SK-N-SH (cell line): Measurements from ENCODE around the gene KCNC3. TPM values are rescaled to one million over a fixed set of nuclear protein-coding genes. Genes with fewer than 3 reads are reported as not detected.

ENCODE experiments used
- CTCF ChIA-PET: fragments of 300-600, 350-600 bp; formaldehyde crosslinking; extraction: SDS; loops from one replicate; lab custom pipeline; 2021; lab: Yijun Ruan, JAX
- POLR2A ChIA-PET: fragments of 350-600 bp; sonication (Branson Sonifier 250); formaldehyde crosslinking; extraction: SDS; loops from one replicate; lab custom pipeline; 2020; ENCODE audit warnings: antibody characterized with exemption, inconsistent platforms; lab: Yijun Ruan, JAX
- DNase-seq: peaks from one replicate; pipeline ENCODE4 v3.0.0; 2012
- H2AFZ ChIP-seq: fragments of 200-600 bp; sonication (generic); 2 replicates; pipeline ENCODE4 v1.8.1; 2016; ENCODE audit warnings: antibody characterized with exemption, mild to moderate bottlenecking, low read depth
- H3F3A ChIP-seq: fragments of 200-600 bp; sonication (generic); replicated peaks from 2 replicates; pipeline ENCODE3; 2016; ENCODE audit warnings: antibody characterized with exemption, mild to moderate bottlenecking; ENCODE audit not compliant: insufficient read depth
- H3K27ac ChIP-seq, 2 experiments: fragments of 200-500 bp in 1 of 2; fragments of 200-600 bp in 1 of 2; sonication (Bioruptor generic) in 1 of 2; sonication (generic), shearing (Covaris generic) in 1 of 2; 2 replicates each; pipeline versions ENCODE4 v1.5.1 to v1.6.1; 2014 to 2016; ENCODE audit warnings: low read depth in 2 of 2, inconsistent platforms in 1 of 2, low read length in 1 of 2, mild to moderate bottlenecking in 1 of 2, mixed read lengths in 1 of 2
- H3K27me3 ChIP-seq: fragments of 200-600 bp; sonication (generic), shearing (Covaris generic); 2 replicates; pipeline ENCODE4 v1.6.1; 2016; ENCODE audit warnings: mixed run types; ENCODE audit not compliant: insufficient read depth
- H3K36me3 ChIP-seq, 2 experiments: fragments of 200-500 bp in 1 of 2; fragments of 200-600 bp in 1 of 2; sonication (Bioruptor generic) in 1 of 2; sonication (generic) in 1 of 2; replicated peaks in 1 of 2; 2 replicates each; pipeline versions ENCODE3 to v1.5.1; 2014 to 2016; ENCODE audit warnings: low read length in 1 of 2, mild to moderate bottlenecking in 1 of 2; ENCODE audit not compliant: insufficient read depth in 2 of 2, control insufficient read depth in 1 of 2
- H3K4me1 ChIP-seq, 2 experiments: fragments of 200-500 bp in 1 of 2; fragments of 200-600 bp in 1 of 2; sonication (Bioruptor generic) in 1 of 2; sonication (generic), shearing (Covaris generic) in 1 of 2; 2 replicates each; pipeline versions ENCODE4 v1.5.1 to v1.6.1; 2014 to 2016; ENCODE audit warnings: low read depth in 1 of 2, low read length in 1 of 2, mixed run types in 1 of 2; ENCODE audit not compliant: insufficient read depth in 2 of 2, control insufficient read depth in 1 of 2
- H3K4me2 ChIP-seq: fragments of 200-600 bp; sonication (generic), shearing (Covaris generic); 2 replicates; pipeline ENCODE4 v1.6.1; 2017; ENCODE audit warnings: mixed run types
- H3K4me3 ChIP-seq, 2 experiments: fragments of 200-500 bp in 1 of 2; fragments of 200-600 bp in 1 of 2; sonication (Bioruptor generic) in 1 of 2; sonication (generic), shearing (Covaris generic) in 1 of 2; 2 replicates each; pipeline versions ENCODE4 v1.5.1 to v1.8.1; 2014 to 2016; ENCODE audit warnings: low read depth in 2 of 2, inconsistent platforms in 1 of 2, low read length in 1 of 2, mild to moderate bottlenecking in 1 of 2, mixed read lengths in 1 of 2, moderate library complexity in 1 of 2
- H3K79me2 ChIP-seq: fragments of 200-600 bp; sonication (generic); 2 replicates; pipeline ENCODE4 v1.8.1; 2017; ENCODE audit warnings: mild to moderate bottlenecking; ENCODE audit not compliant: insufficient read depth
- H3K9ac ChIP-seq: fragments of 200-600 bp; sonication (generic); 2 replicates; pipeline ENCODE4 v1.6.1; 2017; ENCODE audit warnings: mixed run types
- H3K9me2 ChIP-seq: fragments of 200-600 bp; sonication (generic); 2 replicates; pipeline ENCODE4 v1.6.1; 2017; ENCODE audit warnings: mixed run types
- H3K9me3 ChIP-seq: fragments of 200-600 bp; sonication (generic); 2 replicates; pipeline ENCODE4 v1.6.1; 2017; ENCODE audit warnings: mixed run types, mild to moderate bottlenecking, moderate library complexity
- H4K20me1 ChIP-seq: fragments of 200-600 bp; sonication (generic); 2 replicates; pipeline ENCODE4 v1.6.1; 2017; ENCODE audit warnings: mild to moderate bottlenecking, mixed run types; ENCODE audit not compliant: insufficient read depth
- CHD2 ChIP-seq: fragments of 150-350 bp; IDR thresholded peaks from 2 replicates; pipeline ENCODE4 v1.6.1; 2018; ENCODE audit warnings: low read length; ENCODE audit not compliant: partially characterized antibody
- ELF1 ChIP-seq: IDR thresholded peaks from 2 replicates; pipeline ENCODE4 v1.4.0; 2012
- EP300 ChIP-seq, 2 experiments: IDR thresholded peaks; 2 replicates each; pipeline versions ENCODE4 v1.4.0 to v1.6.1; 2012; ENCODE audit warnings: borderline replicate concordance in 1 of 2, low read depth in 1 of 2, low read length in 1 of 2
- EZH2phosphoT487 ChIP-seq: fragments of 200-600 bp; sonication (generic); IDR thresholded peaks from 2 replicates; pipeline ENCODE4 v1.6.1; 2017; ENCODE audit warnings: low read depth, mixed run types, mild to moderate bottlenecking, antibody characterized with exemption, moderate library complexity, borderline replicate concordance
- FOXJ3 ChIP-seq: sonication (generic); formaldehyde crosslinking; IDR thresholded peaks from 2 replicates; pipeline ENCODE4 v1.5.1; 2020; ENCODE audit warnings: mild to moderate bottlenecking, missing genetic modification reagents
- FOXM1 ChIP-seq: IDR thresholded peaks from 2 replicates; pipeline ENCODE4 v1.4.0; 2012; ENCODE audit warnings: low read depth, mild to moderate bottlenecking
- GATA2 ChIP-seq: sonication (generic); formaldehyde crosslinking; IDR thresholded peaks from 2 replicates; pipeline ENCODE4 v1.5.0; 2020; ENCODE audit warnings: mild to moderate bottlenecking, missing genetic modification reagents
- JUND ChIP-seq: IDR thresholded peaks from 2 replicates; pipeline ENCODE4 v1.4.0; 2012
- MEF2A ChIP-seq: IDR thresholded peaks from 2 replicates; pipeline ENCODE4 v1.4.0; 2012; ENCODE audit warnings: low read depth, borderline replicate concordance
- MXI1 ChIP-seq: IDR thresholded peaks from 2 replicates; pipeline ENCODE4 v1.6.1; 2012; ENCODE audit warnings: mild to moderate bottlenecking, low read depth, low read length, improper control_type of control experiment
- SIN3A ChIP-seq: IDR thresholded peaks from 2 replicates; pipeline ENCODE4 v1.6.1; 2012; ENCODE audit warnings: low read depth, mild to moderate bottlenecking, low read length, moderate library complexity, borderline replicate concordance
- TAF1 ChIP-seq: IDR thresholded peaks from 2 replicates; pipeline ENCODE4 v1.6.1; 2012; ENCODE audit warnings: low read depth, mild to moderate bottlenecking, low read length, moderate library complexity, borderline replicate concordance
- TCF12 ChIP-seq: IDR thresholded peaks from 2 replicates; pipeline ENCODE4 v1.4.0; 2012
- YY1 ChIP-seq: IDR thresholded peaks from 2 replicates; pipeline ENCODE4 v1.4.0; 2012; ENCODE audit warnings: low read depth, mild to moderate bottlenecking
- WGBS: methylation state at CpG from one replicate; pipeline ENCODE4 v1.1.6; 2017; ENCODE audit warnings: low lambda C conversion rate; 5-methylcytosine and 5-hydroxymethylcytosine counted together
- polyA plus RNA-seq, 3 experiments: library from polyadenylated mRNA; depleted of rRNA; stranded (reverse); fragments of >200 nt; gene quantifications; 2 replicates each; pipeline ENCODE4 v1.2.3, GENCODE V29; 2012
- TF ChIP-seq, protein P1 (sequence below): IDR thresholded peaks from 2 replicates; pipeline ENCODE4 v1.4.0; 2012; ENCODE audit warnings: low read depth
- TF ChIP-seq, protein P2 (sequence below): fragments of 200-600 bp; sonication (generic); IDR thresholded peaks from 2 replicates; pipeline ENCODE4 v1.6.1; 2017; ENCODE audit warnings: antibody characterized with exemption, mild to moderate bottlenecking, moderate library complexity
- TF ChIP-seq, protein P3 (sequence below): fragments of 150-350 bp; IDR thresholded peaks from 2 replicates; pipeline ENCODE4 v1.6.1; 2016; ENCODE audit warnings: mild to moderate bottlenecking, low read depth, low read length
- TF ChIP-seq, protein P4 (sequence below): IDR thresholded peaks from 2 replicates; pipeline ENCODE4; 2012

KCNC3 gene
- polyA plus RNA-seq, 1 of the 3 experiments (the other 2 are of a cell fraction): 0.30 TPM

DNA sequence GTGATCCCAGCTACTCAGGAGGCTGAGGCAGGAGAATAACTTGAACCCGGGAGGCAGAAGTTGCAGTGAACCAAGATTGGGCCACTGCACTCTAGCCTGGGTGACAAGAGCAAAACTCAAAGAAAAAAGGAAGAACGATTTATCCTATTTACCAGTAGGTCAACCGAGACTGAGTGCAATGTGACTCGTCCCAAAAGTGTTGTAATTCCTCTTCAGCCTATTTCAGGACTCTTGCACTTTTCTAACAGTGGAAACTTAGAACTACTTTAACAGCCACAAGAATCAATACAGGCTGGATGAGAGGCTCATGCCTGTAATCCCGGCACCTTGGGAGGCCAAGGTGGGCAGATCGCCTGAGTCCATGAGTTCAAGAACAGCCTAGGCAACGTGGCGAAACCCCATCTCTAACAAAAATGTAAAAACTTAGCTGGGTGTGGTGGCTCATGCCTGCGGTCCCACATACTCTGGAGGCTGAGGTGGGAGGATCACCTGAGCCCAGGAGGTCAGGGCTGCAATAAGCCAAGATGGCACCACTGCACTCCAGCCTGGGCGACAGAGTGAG, 42.8 kb upstream of the KCNC3 start:
- H2AFZ ChIP-seq: no peak overlapping the region
- H3F3A ChIP-seq: peaks cover 18% of the 10 kb centered on the region
- H3K4me2 ChIP-seq: no peak overlapping the region
- H3K79me2 ChIP-seq: no peaks in the 10 kb centered on the region
- TF ChIP-seq FOXM1: no peak
- no peak for TF ChIP-seq EP300 (IDR thresholded peaks at IDR 0.05; ENCODE audit: borderline replicate concordance in 1 of 2, low read depth in 1 of 2, low read length in 1 of 2)
- TF ChIP-seq SIN3A: no peak
- no peak for TF ChIP-seq MEF2A
- no peak for TF ChIP-seq TCF12
- DNase-seq: no peak
- peaks cover 1% of the 10 kb centered on the region for H4K20me1 ChIP-seq
- CTCF ChIA-PET: interaction anchor here (1.3 to 2.4 kb wide), 2 partner anchors 12 to 89 kb away, joined by 3 to 7 read pairs; partner anchors contain the start of gene POLD1
- no peak overlapping the region for H3K27ac ChIP-seq
- H3K9me2 ChIP-seq: no peaks in the 10 kb centered on the region
- H3K4me1 ChIP-seq: peaks cover 0 to 2% of the 10 kb centered on the region in 2 experiments; a peak in 2 of 4 replicates
- 75% methylated on average over 10 of the region's 10 CpGs for WGBS
- POLR2A ChIA-PET: no interaction called here
- H3K9me3 ChIP-seq: no peaks in the 10 kb centered on the region
- no peaks in the 10 kb centered on the region for H3K36me3 ChIP-seq
- H3K27me3 ChIP-seq: no peaks in the 10 kb centered on the region
- H3K9ac ChIP-seq: no peak overlapping the region
- H3K4me3 ChIP-seq: no peak overlapping the region

DNA sequence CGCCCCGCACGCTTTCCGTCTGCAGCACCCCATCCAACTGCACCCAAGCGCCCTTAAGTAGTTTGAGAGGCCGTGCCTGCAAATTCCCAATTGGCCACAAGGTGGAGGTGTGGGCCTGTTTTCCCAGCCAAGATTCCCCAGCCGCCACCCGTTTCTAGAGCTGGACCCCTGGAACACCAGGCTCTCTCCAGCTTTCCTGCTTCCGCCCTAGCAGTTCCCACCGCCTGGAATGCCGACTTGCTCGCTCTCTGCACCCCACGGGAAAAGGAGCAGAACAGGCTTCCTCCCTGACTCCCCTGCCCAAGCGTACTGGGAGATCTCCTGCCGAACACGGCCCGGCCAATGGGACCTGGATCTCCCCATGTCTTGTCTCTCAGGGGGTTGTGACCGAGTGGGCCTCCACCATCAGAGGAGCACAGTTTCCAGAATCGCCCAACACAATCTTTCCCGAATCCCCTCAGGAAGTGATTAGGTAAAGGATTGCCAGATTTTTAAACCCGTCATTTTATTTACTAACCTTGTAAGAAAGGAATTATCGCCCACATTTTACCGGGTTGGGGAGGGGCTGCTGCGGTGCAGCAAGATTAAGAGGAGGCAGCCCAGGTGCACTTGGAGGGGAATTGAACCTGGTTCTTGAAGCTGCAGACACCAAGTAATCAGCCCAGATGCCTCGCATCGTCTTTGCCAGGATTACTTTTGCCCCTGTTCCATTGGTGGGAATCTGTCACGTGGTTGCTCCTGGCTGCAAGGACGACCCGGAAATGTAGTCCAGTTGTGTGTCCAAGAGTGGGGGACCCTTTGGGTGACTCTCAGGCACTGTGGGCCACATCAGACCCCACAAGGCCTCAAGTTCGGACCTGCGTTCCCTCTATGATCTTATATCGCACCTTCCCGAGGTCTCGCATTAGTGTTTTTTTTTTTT, 39.7 kb upstream of the KCNC3 start:
- ChIA-PET CTCF (interaction anchor here (0.6 to 4.1 kb wide), 33 partner anchors 9 to 415 kb away, joined by 3 to 80 read pairs (median 5); partner anchors contain the start of genes JOSD2, POLD1 and SPIB), POLR2A (interaction anchor here (0.6 to 1.4 kb wide), 5 partner anchors 10 to 143 kb away, joined by 3 to 9 read pairs (median 4); partner anchors contain the start of genes JOSD2 and POLD1)
- Histone ChIP-seq H4K20me1 (no peaks in the 10 kb centered on the region), H3K9ac (peak overlapping the region; percentile 68), H3F3A (no peaks in the 10 kb centered on the region), H2AFZ (peak overlapping the region; percentile 95), H3K36me3 (no peaks in the 10 kb centered on the region), H3K27ac (peak overlapping the region; percentile 36 to 80), H3K9me3 (no peaks in the 10 kb centered on the region), H3K9me2 (no peaks in the 10 kb centered on the region), H3K4me3 (peak overlapping the region; percentile 59 to 67), H3K79me2 (no peaks in the 10 kb centered on the region), H3K4me2 (peak overlapping the region; percentile 88), H3K27me3 (no peaks in the 10 kb centered on the region), H3K4me1 (peaks cover 0 to 2% of the 10 kb centered on the region in 2 experiments; a peak in 1 of 4 replicates)
- DNase-seq: peak; percentile 84
- 12% methylated on average over 29 of the region's 34 CpGs for WGBS
- TF ChIP-seq YY1: no peak
- peak; percentile 24; the same call in 1 of the 2 replicates for TF ChIP-seq MXI1
- peak; percentile 31 for TF ChIP-seq CHD2
- no peak for TF ChIP-seq FOXJ3 (CRISPR knock-in tag)
- TF ChIP-seq FOXM1: no peak
- TF ChIP-seq, protein P1, sequence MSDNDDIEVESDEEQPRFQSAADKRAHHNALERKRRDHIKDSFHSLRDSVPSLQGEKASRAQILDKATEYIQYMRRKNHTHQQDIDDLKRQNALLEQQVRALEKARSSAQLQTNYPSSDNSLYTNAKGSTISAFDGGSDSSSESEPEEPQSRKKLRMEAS: peak; percentile 21; the same call in 1 of the 2 replicates
- TF ChIP-seq, protein P2, sequence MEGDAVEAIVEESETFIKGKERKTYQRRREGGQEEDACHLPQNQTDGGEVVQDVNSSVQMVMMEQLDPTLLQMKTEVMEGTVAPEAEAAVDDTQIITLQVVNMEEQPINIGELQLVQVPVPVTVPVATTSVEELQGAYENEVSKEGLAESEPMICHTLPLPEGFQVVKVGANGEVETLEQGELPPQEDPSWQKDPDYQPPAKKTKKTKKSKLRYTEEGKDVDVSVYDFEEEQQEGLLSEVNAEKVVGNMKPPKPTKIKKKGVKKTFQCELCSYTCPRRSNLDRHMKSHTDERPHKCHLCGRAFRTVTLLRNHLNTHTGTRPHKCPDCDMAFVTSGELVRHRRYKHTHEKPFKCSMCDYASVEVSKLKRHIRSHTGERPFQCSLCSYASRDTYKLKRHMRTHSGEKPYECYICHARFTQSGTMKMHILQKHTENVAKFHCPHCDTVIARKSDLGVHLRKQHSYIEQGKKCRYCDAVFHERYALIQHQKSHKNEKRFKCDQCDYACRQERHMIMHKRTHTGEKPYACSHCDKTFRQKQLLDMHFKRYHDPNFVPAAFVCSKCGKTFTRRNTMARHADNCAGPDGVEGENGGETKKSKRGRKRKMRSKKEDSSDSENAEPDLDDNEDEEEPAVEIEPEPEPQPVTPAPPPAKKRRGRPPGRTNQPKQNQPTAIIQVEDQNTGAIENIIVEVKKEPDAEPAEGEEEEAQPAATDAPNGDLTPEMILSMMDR: peak; percentile 76
- no peak for TF ChIP-seq GATA2 (CRISPR knock-in tag)
- TF ChIP-seq TAF1: no peak
- TF ChIP-seq, protein P3, sequence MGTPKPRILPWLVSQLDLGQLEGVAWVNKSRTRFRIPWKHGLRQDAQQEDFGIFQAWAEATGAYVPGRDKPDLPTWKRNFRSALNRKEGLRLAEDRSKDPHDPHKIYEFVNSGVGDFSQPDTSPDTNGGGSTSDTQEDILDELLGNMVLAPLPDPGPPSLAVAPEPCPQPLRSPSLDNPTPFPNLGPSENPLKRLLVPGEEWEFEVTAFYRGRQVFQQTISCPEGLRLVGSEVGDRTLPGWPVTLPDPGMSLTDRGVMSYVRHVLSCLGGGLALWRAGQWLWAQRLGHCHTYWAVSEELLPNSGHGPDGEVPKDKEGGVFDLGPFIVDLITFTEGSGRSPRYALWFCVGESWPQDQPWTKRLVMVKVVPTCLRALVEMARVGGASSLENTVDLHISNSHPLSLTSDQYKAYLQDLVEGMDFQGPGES: no peak
- TF ChIP-seq EZH2phosphoT487: no peak
- no peak for TF ChIP-seq MEF2A
- TF ChIP-seq JUND: no peak
- peak; percentile 57; the same call in 1 of the 2 replicates for TF ChIP-seq ELF1
- TF ChIP-seq, protein P4, sequence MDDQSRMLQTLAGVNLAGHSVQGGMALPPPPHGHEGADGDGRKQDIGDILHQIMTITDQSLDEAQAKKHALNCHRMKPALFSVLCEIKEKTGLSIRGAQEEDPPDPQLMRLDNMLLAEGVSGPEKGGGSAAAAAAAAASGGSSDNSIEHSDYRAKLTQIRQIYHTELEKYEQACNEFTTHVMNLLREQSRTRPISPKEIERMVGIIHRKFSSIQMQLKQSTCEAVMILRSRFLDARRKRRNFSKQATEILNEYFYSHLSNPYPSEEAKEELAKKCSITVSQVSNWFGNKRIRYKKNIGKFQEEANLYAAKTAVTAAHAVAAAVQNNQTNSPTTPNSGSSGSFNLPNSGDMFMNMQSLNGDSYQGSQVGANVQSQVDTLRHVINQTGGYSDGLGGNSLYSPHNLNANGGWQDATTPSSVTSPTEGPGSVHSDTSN: no peak
- TF ChIP-seq EP300 (IDR thresholded peaks at IDR 0.05; ENCODE audit: borderline replicate concordance in 1 of 2, low read depth in 1 of 2, low read length in 1 of 2): no peak
